Measurements from ENCODE around the gene TTLL11.

TTLL11 gene

GRCh38 chr9:121844098-121844497 lies 249.0 kb downstream of the TTLL11 start:
- no peak for DNase-seq

- no peak for DNase-seq
Observed at GRCh38 chr9:121842612-121842978, 250.5 kb downstream of the TTLL11 start.

- no peak for DNase-seq
Observed at GRCh38 chr9:121841771-121842611, 251.1 kb downstream of the TTLL11 start.

GRCh38 chr9:121840838-121841760 lies 252.0 kb downstream of the TTLL11 start:
- DNase-seq = no peak

- DNase-seq = no peak
Observed at GRCh38 chr9:121839726-121840500, 253.2 kb downstream of the TTLL11 start.

GRCh38 chr9:121838746-121839669 lies 254.1 kb downstream of the TTLL11 start:
- no peak for DNase-seq

- DNase-seq = no peak
Observed at GRCh38 chr9:121837113-121837961, 255.8 kb downstream of the TTLL11 start.

- no peak for DNase-seq
Observed at GRCh38 chr9:121836366-121836885, 256.7 kb downstream of the TTLL11 start.

GRCh38 chr9:121835587-121836365 lies 257.3 kb downstream of the TTLL11 start:
- no peak for DNase-seq

GRCh38 chr9:121833061-121833460 lies 260.0 kb downstream of the TTLL11 start:
- no peak for DNase-seq

GRCh38 chr9:121831869-121832268 lies 261.2 kb downstream of the TTLL11 start:
- DNase-seq = no peak

- DNase-seq = no peak
Observed at GRCh38 chr9:121830441-121831140, 262.5 kb downstream of the TTLL11 start.

- no peak for DNase-seq
Observed at GRCh38 chr9:121827251-121827967, 265.7 kb downstream of the TTLL11 start.

GRCh38 chr9:121826711-121827110 lies 266.4 kb downstream of the TTLL11 start:
- no peak for DNase-seq

- DNase-seq = no peak
Observed at GRCh38 chr9:121825031-121825691, 267.9 kb downstream of the TTLL11 start.

GRCh38 chr9:121824651-121825030 lies 268.5 kb downstream of the TTLL11 start:
- DNase-seq = no peak

- DNase-seq = no peak
Observed at GRCh38 chr9:121823451-121824169, 269.5 kb downstream of the TTLL11 start.
